OCI-LY3 (cell line): ENCODE measurements around the gene LETM1.

Experiments
- H2AFZ ChIP-seq: fragments of 200-600, 300-600 bp; shearing (Covaris generic); 2 replicates; pipeline ENCODE4 v1.6.0; 2014; ENCODE audit warnings: antibody characterized with exemption, low read depth, low read length
- H3K27ac ChIP-seq: fragments of 200-600, 300-600 bp; sonication (generic); 2 replicates; pipeline ENCODE4 v1.5.1; 2014; ENCODE audit warnings: mild to moderate bottlenecking, low read length, moderate library complexity, mixed read lengths
- H3K27me3 ChIP-seq: fragments of 200-600, 300-600 bp; sonication (generic); 2 replicates; pipeline ENCODE4 v1.6.1; 2014; ENCODE audit warnings: low read depth, low read length, mixed read lengths
- H3K36me3 ChIP-seq: fragments of 200-600, 300-600 bp; sonication (generic); replicated peaks from 2 replicates; pipeline ENCODE3; 2014; ENCODE audit warnings: low read depth, low read length, mixed read lengths
- H3K4me1 ChIP-seq: fragments of 300-600, 200-600 bp; sonication (generic); 2 replicates; pipeline ENCODE4 v1.6.1; 2014; ENCODE audit warnings: low read length, mixed read lengths
- H3K4me2 ChIP-seq: fragments of 200-600, 300-600 bp; sonication (generic); 2 replicates; pipeline ENCODE4 v1.6.1; 2014; ENCODE audit warnings: low read length, mixed read lengths
- H3K4me3 ChIP-seq: fragments of 300-600, 200-600 bp; sonication (generic); 2 replicates; pipeline ENCODE4 v1.5.1; 2014; ENCODE audit warnings: antibody characterized with exemption, mild to moderate bottlenecking, low read length, moderate library complexity
- H3K79me2 ChIP-seq: fragments of 300-600, 200-600 bp; shearing (Covaris generic); 2 replicates; pipeline ENCODE4 v1.6.1; 2014; ENCODE audit warnings: mild to moderate bottlenecking, low read length, mixed read lengths
- H3K9ac ChIP-seq: fragments of 300-600, 200-600 bp; shearing (Covaris generic); 2 replicates; pipeline ENCODE4 v1.6.0; 2014; ENCODE audit warnings: mild to moderate bottlenecking, low read length, moderate library complexity
- H3K9me3 ChIP-seq: fragments of 200-600, 300-600 bp; shearing (Covaris generic); 2 replicates; pipeline ENCODE4 v1.6.1; 2014; ENCODE audit warnings: low read length, mixed read lengths; ENCODE audit not compliant: insufficient read depth
- H4K20me1 ChIP-seq: fragments of 200-600, 300-600 bp; sonication (generic); 2 replicates; pipeline ENCODE4 v1.6.1; 2016; ENCODE audit warnings: low read length, mixed read lengths; ENCODE audit not compliant: insufficient read depth
- CTCF ChIP-seq: fragments of 200-600, 300-600 bp; sonication (generic); IDR thresholded peaks from 2 replicates; pipeline ENCODE4 v1.5.1; 2014; ENCODE audit warnings: antibody characterized with exemption, low read length, low read depth
- EZH2phosphoT487 ChIP-seq: fragments of 200-600 bp; shearing (Covaris generic); IDR thresholded peaks from 2 replicates; pipeline ENCODE4 v1.6.1; 2018; ENCODE audit warnings: antibody characterized with exemption, mixed run types, low read depth

Gene LETM1

GRCh38 chr4:1824746-1825145, 31.2 kb downstream of the LETM1 start:
- Histone ChIP-seq H3K4me1 (no peaks in the 10 kb centered on the region), H3K36me3 (peaks cover 39% of the 10 kb centered on the region), H3K27me3 (no peaks in the 10 kb centered on the region), H3K27ac (no peak overlapping the region), H3K9ac (no peak overlapping the region), H2AFZ (no peak overlapping the region), H3K4me2 (no peak overlapping the region), H3K79me2 (no peaks in the 10 kb centered on the region), H3K9me3 (no peaks in the 10 kb centered on the region), H4K20me1 (no peaks in the 10 kb centered on the region), H3K4me3 (no peak overlapping the region)
- TF ChIP-seq EZH2phosphoT487 = no peak
- TF ChIP-seq CTCF = no peak

GRCh38 chr4:1823545-1823932, 32.4 kb downstream of the LETM1 start:
- peaks cover 33% of the 10 kb centered on the region for H3K36me3 ChIP-seq
- no peak overlapping the region for H3K4me3 ChIP-seq
- H2AFZ ChIP-seq = no peak overlapping the region
- no peaks in the 10 kb centered on the region for H3K9me3 ChIP-seq
- H3K9ac ChIP-seq = no peak overlapping the region
- H3K79me2 ChIP-seq = no peaks in the 10 kb centered on the region
- H3K27me3 ChIP-seq = no peaks in the 10 kb centered on the region
- TF ChIP-seq CTCF = no peak
- TF ChIP-seq EZH2phosphoT487 = no peak
- no peak overlapping the region for H3K27ac ChIP-seq
- H3K4me1 ChIP-seq = no peaks in the 10 kb centered on the region
- no peaks in the 10 kb centered on the region for H4K20me1 ChIP-seq
- no peak overlapping the region for H3K4me2 ChIP-seq

GRCh38 chr4:1822568-1823544, 33.1 kb downstream of the LETM1 start:
- Histone ChIP-seq H3K9ac (no peak overlapping the region), H3K4me3 (no peak overlapping the region), H3K4me2 (no peak overlapping the region), H3K9me3 (no peaks in the 10 kb centered on the region), H3K4me1 (no peaks in the 10 kb centered on the region), H3K27me3 (no peaks in the 10 kb centered on the region), H3K79me2 (no peaks in the 10 kb centered on the region), H3K27ac (no peak overlapping the region), H3K36me3 (peaks cover 36% of the 10 kb centered on the region), H4K20me1 (no peaks in the 10 kb centered on the region), H2AFZ (no peak overlapping the region)
- TF ChIP-seq EZH2phosphoT487 = no peak
- no peak for TF ChIP-seq CTCF

GRCh38 chr4:1821679-1822567, 34.0 kb downstream of the LETM1 start:
- Histone ChIP-seq H3K9ac (no peak overlapping the region), H4K20me1 (no peaks in the 10 kb centered on the region), H3K9me3 (no peaks in the 10 kb centered on the region), H3K79me2 (no peaks in the 10 kb centered on the region), H3K27ac (no peak overlapping the region), H3K4me1 (no peaks in the 10 kb centered on the region), H2AFZ (no peak overlapping the region), H3K36me3 (peaks cover 37% of the 10 kb centered on the region), H3K27me3 (no peaks in the 10 kb centered on the region), H3K4me3 (no peak overlapping the region), H3K4me2 (no peak overlapping the region)
- TF ChIP-seq CTCF (no peak), EZH2phosphoT487 (no peak)
